Ovary (tissue), 10 donors: Measurements from ENCODE around the gene VIM. TPM values are rescaled to one million over a fixed set of nuclear protein-coding genes. Genes with fewer than 3 reads are reported as not detected.

Source experiments
- DNase-seq, 5 donors: peaks; one replicate each; pipeline ENCODE4 v3.0.0-alpha.2; 2019 to 2020
- H3K27ac ChIP-seq, 2 donors: fragments of 200-600 bp; one replicate each; pipeline versions ENCODE4 v1.5.1 to v1.8.0; 2019 to 2022
- H3K27me3 ChIP-seq: fragments of 200-600 bp; one replicate; pipeline ENCODE4 v1.8.0; 2022
- H3K36me3 ChIP-seq: fragments of 200-600 bp; sonication (generic); one replicate; pipeline ENCODE4 v1.5.1; 2019
- H3K4me1 ChIP-seq: one replicate; pipeline ENCODE4 v1.8.1; 2013; ENCODE audit warnings: mild to moderate bottlenecking, moderate library complexity; ENCODE audit not compliant: insufficient read depth
- H3K4me3 ChIP-seq: fragments of 200-600 bp; sonication (generic); one replicate; pipeline ENCODE4 v1.5.1; 2017
- H3K9me3 ChIP-seq, 2 donors: fragments of 200-600 bp in 1 of 2; sonication (generic) in 1 of 2; one replicate each; pipeline versions ENCODE4 v1.5.1 to v1.8.1; 2013 to 2019; ENCODE audit warnings: mild to moderate bottlenecking in 1 of 2, moderate library complexity in 1 of 2
- CTCF ChIP-seq, 3 donors: fragments of 450-650 bp in 2 of 3; fragments of 200-600 bp in 1 of 3; IDR thresholded peaks; one replicate each; pipeline versions ENCODE4 v1.5.1 to v1.8.0; 2016 to 2022; ENCODE audit warnings: antibody characterized with exemption in 3 of 3, mild to moderate bottlenecking in 1 of 3
- EP300 ChIP-seq: sonication (generic); formaldehyde crosslinking; IDR thresholded peaks from one replicate; pipeline ENCODE4 v1.6.1; 2017; ENCODE audit warnings: antibody characterized with exemption
- POLR2A ChIP-seq: fragments of 450-650 bp; IDR thresholded peaks from one replicate; pipeline ENCODE4 v1.6.1; 2017; ENCODE audit warnings: antibody characterized with exemption, mild to moderate bottlenecking, moderate library complexity
- WGBS, 3 donors: extraction: QIAGEN DNeasy Blood & Tissue Kit in 1 of 3; methylation state at CpG; one replicate each; pipeline versions ENCODE4 v1.1.5 to v1.1.7; 2013 to 2017; 5-methylcytosine and 5-hydroxymethylcytosine counted together
- intact Hi-C, 4 donors: fragments of 100-400 bp; cut with DNase I; formaldehyde crosslinking; loops; one replicate each; pipeline versions ENCODE4 v1.11.0 to v1.15.1; 2022 to 2023
- long read RNA-seq, 3 donors: library from polyadenylated mRNA in 2 of 3; unstranded in 2 of 3; transcript quantifications; one replicate each; pipeline ENCODE4 v2.0.0 and lab custom pipeline, GENCODE V29; 2021 to 2026
- polyA plus RNA-seq, 2 donors: library from polyadenylated mRNA; stranded (reverse); fragments of 200-250 nt in 1 of 2; fragments of 350-450 nt in 1 of 2; fragmentation: Illumina TruSeq in 1 of 2; extraction: RNeasy Lipid Tissue Mini Kit (QIAGEN cat#74804) in 1 of 2; gene quantifications; one replicate each; pipeline ENCODE4 v1.2.3, GENCODE V29; 2013 to 2014
- total RNA-seq, 7 donors: library from RNA; depleted of rRNA in 2 of 7; stranded (reverse); fragments of >200 nt in 2 of 7; fragmentation: NEBNext Ultra II Directional in 3 of 7; extraction: Animal tissue kit (Norgen Biotek cat#: 25700) in 3 of 7; gene quantifications; one replicate each; pipeline versions ENCODE4 v1.1.0 to v1.2.4, GENCODE V29; 2016 to 2023
- donor health status: DM: no; HTN: no; CAD: no; lungs with moderate emphysema.
- donor health status: DM: no; HTN: no; CAD: no.
- donor health status: Bipolar disorder and iron deficiency.
- donor health status: DM: yes; HTN: yes; CAD: no.
- donor health status: DM: no; HTN: no; CAD: no.
- donor health status: DM: yes; HTN: yes; CAD: no.

Gene VIM
- total RNA-seq: 1,000 to 10,000 TPM; 2,370 to 5,934 (median 4,198) TPM
- 1,000 to 10,000 TPM; 5,561 to 6,135 TPM for polyA plus RNA-seq
- long read RNA-seq, donor 1, transcript VIM-206 (8 exons, 2,272 nt): minor isoform, 6 of 35,084 reads
- long read RNA-seq, donor 1, transcript VIM-201 (9 exons, 1,868 nt): major isoform, 34,247 of 35,084 reads
- long read RNA-seq, donor 1, partial matches to known transcripts: 416 of 35,084 reads
- long read RNA-seq, donor 1, other reads (novel, unspliced or antisense): 414 of 35,084 reads
- long read RNA-seq, donor 2, transcript VIM-201 (9 exons, 1,868 nt): major isoform, 196 of 314 reads
- long read RNA-seq, donor 2, partial matches to known transcripts: 89 of 314 reads
- long read RNA-seq, donor 2, other reads (novel, unspliced or antisense): 23 of 314 reads
- long read RNA-seq, donor 3, transcript VIM-201 (9 exons, 1,868 nt): major isoform, 4,761 of 4,948 reads
- long read RNA-seq, donor 3, partial matches to known transcripts: 85 of 4,948 reads
- long read RNA-seq, donor 3, other reads (novel, unspliced or antisense): 98 of 4,948 reads

GRCh38 chr10:17228091-17229015 is at the start of gene VIM:
Gene VIM (plus strand): TSS chr10:17228241. CDS start chr10:17229423, 1,182 bp downstream.
- TF ChIP-seq CTCF (IDR thresholded peaks at IDR 0.05) (no peak), POLR2A (peak; percentile 48), EP300 (peak; percentile 40)
- Histone ChIP-seq H3K36me3 (no peaks in the 10 kb centered on the region), H3K27ac (peak within 1 kb of the TSS; percentile 96 to 99), H3K4me3 (peak within 1 kb of the TSS; percentile 64), H3K27me3 (no peaks in the 10 kb centered on the region), H3K4me1 (peaks cover 8% of the 10 kb centered on the region), H3K9me3 (no peaks in the 10 kb centered on the region)
- peak; percentile 90 to 96 (median 94) for DNase-seq
- WGBS, 3 donors: 0 to 1% (median 0%) methylated on average over 71 to 77 of the region's 77 CpGs
- intact Hi-C loops: loop anchor here in 3 of 4 donors (2.0 to 10.0 kb wide), 4 partner anchors 28 to 231 kb away; partner anchors contain the start of gene TRDMT1 (in 2 of the 3)

DNA sequence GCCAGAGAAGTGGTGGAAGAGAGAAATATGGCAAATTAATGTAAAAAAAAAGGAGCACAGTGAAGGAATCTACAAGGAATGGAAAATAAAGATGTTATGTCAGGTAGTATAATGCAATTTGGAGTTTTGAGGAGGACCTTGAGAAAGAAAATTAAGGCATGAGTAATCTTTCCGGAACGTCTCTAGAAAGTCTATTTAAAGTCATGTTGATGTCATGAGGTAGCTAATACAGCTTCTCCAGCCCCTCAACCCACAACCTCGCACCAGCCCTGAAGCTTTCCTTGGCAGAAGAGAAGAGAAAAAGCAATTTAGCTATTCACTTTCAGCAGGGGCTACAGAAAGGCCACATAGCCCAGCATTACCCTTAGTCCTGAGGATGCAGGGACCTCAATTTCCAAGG is 49.0 kb upstream of the VIM start:
- peak overlapping the region in 1 of 2 donors; percentile 47 for H3K27ac ChIP-seq
- TF ChIP-seq EP300 (no peak), POLR2A (no peak), CTCF (IDR thresholded peaks at IDR 0.05) (no peak)
- H3K4me1 ChIP-seq: peaks cover 1% of the 10 kb centered on the region
- DNase-seq: peak in 1 of 5 donors; percentile 33
- 7 to 20% (median 16%) methylated on average over 3 of the region's 3 CpGs for WGBS, 3 donors
- intact Hi-C loops: no loop called here
- no peak overlapping the region for H3K4me3 ChIP-seq
- no peaks in the 10 kb centered on the region for H3K9me3 ChIP-seq
- no peaks in the 10 kb centered on the region for H3K36me3 ChIP-seq
- H3K27me3 ChIP-seq: no peaks in the 10 kb centered on the region

DNA sequence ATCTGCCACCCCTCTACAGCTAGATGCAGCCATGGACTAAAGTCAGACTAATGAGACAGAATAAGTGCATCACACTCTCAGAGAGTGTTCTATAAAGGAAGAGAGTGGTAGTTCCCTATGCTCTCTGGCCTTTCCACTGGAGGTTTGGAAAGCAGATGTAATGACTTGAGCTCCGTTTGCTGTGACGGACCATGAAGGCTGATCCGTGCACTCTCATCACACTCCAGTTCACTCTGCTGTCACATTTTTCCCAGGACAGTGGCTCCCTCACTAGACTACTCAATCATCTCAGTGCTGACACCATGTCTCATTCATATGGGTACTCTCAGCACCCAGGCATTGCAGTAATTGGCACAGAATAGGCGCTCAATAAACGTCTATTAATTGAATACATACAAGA is 46.9 kb upstream of the VIM start:
- TF ChIP-seq EP300 (no peak), POLR2A (no peak), CTCF (IDR thresholded peaks at IDR 0.05) (no peak)
- no peak for DNase-seq
- no peak overlapping the region for H3K27ac ChIP-seq
- no peaks in the 10 kb centered on the region for H3K27me3 ChIP-seq
- H3K4me3 ChIP-seq: no peak overlapping the region
- H3K9me3 ChIP-seq: no peaks in the 10 kb centered on the region
- WGBS, 3 donors: 93 to 96% (median 95%) methylated on average over 5 of the region's 5 CpGs
- H3K36me3 ChIP-seq: no peaks in the 10 kb centered on the region
- H3K4me1 ChIP-seq: peaks cover 1% of the 10 kb centered on the region
- intact Hi-C loops: no loop called here

DNA sequence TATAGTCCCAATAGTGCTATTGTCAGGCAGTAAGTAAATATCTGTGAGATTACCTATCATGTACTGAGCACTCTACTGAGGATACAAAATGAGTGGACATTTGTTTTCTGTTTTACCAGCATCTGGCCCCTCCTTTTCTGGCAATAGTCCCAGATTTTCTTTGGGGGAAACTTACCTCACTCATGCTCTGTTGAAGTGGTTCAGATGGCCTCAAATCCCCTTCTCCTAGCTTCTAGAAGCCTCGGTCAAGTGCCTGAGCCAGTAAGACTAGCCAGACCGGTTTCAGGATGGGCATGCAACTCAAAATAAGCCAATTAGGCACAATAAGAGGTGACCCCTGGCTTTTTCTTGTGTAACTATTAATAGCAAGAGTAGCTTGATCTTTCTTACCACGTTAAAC is 46.3 kb upstream of the VIM start:
- WGBS, 3 donors: 91 to 97% (median 91%) methylated on average over 3 of the region's 3 CpGs

More for the DNA sequence above, 46.3 kb upstream of the VIM start:
- H3K4me1 ChIP-seq: peaks cover 1% of the 10 kb centered on the region
- H3K9me3 ChIP-seq: no peaks in the 10 kb centered on the region
- no peak for DNase-seq
- H3K27me3 ChIP-seq: no peaks in the 10 kb centered on the region
- TF ChIP-seq CTCF (IDR thresholded peaks at IDR 0.05): no peak
- no peak for TF ChIP-seq POLR2A
- no peak for TF ChIP-seq EP300
- no peaks in the 10 kb centered on the region for H3K36me3 ChIP-seq
- no peak overlapping the region for H3K27ac ChIP-seq
- intact Hi-C loops: no loop called here
- H3K4me3 ChIP-seq: no peak overlapping the region
